ENCODE measurements around the gene CDA. TPM values are rescaled to one million over a fixed set of nuclear protein-coding genes. Genes with fewer than 3 reads are reported as not detected.

CDA gene
- total and polyA plus RNA-seq, 3 donors from 2014 or later: 0.81 to 2.5 (median 2.0) TPM

DNA sequence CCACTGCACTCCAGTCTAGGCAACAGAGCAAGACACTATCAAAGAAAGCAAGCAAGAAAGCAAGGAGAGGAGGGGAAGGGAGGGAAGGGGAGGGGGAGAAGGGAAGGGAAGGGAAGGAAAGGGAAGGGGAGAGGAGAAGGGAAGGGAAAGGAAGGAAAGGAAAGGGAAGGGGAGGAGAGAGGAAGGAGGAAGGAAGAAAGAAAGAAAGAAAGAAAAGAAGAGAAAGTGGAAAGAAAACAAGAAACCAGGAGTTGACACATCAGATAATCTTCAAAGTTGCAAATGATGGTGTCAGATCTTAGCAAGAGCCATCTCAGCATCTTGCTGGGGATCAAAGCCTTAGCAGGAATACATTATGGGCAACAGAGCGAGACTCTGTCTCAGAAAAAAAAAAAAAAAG is 14.9 kb upstream of the CDA start:
- Histone ChIP-seq H3K9me3 (no peaks in the 10 kb centered on the region), H3K4me1 (no peaks in the 10 kb centered on the region), H3K4me3 (no peak overlapping the region), H3K27me3 (no peaks in the 10 kb centered on the region), H3K36me3 (ENCODE audit: low read depth, missing control alignments) (no peaks in the 10 kb centered on the region), H3K27ac (no peak overlapping the region)
- intact Hi-C loops (cut with DNase I; ENCODE audit: low total_unique reads): no loop called here
- WGBS, 2 donors: 78 to 95% methylated on average over 1 of the region's 1 CpG
- TF ChIP-seq, protein P1, sequence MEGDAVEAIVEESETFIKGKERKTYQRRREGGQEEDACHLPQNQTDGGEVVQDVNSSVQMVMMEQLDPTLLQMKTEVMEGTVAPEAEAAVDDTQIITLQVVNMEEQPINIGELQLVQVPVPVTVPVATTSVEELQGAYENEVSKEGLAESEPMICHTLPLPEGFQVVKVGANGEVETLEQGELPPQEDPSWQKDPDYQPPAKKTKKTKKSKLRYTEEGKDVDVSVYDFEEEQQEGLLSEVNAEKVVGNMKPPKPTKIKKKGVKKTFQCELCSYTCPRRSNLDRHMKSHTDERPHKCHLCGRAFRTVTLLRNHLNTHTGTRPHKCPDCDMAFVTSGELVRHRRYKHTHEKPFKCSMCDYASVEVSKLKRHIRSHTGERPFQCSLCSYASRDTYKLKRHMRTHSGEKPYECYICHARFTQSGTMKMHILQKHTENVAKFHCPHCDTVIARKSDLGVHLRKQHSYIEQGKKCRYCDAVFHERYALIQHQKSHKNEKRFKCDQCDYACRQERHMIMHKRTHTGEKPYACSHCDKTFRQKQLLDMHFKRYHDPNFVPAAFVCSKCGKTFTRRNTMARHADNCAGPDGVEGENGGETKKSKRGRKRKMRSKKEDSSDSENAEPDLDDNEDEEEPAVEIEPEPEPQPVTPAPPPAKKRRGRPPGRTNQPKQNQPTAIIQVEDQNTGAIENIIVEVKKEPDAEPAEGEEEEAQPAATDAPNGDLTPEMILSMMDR (IDR thresholded peaks at IDR 0.05): no peak
- TF ChIP-seq POLR2A (IDR thresholded peaks at IDR 0.05): no peak
- no peak for DNase-seq

DNA sequence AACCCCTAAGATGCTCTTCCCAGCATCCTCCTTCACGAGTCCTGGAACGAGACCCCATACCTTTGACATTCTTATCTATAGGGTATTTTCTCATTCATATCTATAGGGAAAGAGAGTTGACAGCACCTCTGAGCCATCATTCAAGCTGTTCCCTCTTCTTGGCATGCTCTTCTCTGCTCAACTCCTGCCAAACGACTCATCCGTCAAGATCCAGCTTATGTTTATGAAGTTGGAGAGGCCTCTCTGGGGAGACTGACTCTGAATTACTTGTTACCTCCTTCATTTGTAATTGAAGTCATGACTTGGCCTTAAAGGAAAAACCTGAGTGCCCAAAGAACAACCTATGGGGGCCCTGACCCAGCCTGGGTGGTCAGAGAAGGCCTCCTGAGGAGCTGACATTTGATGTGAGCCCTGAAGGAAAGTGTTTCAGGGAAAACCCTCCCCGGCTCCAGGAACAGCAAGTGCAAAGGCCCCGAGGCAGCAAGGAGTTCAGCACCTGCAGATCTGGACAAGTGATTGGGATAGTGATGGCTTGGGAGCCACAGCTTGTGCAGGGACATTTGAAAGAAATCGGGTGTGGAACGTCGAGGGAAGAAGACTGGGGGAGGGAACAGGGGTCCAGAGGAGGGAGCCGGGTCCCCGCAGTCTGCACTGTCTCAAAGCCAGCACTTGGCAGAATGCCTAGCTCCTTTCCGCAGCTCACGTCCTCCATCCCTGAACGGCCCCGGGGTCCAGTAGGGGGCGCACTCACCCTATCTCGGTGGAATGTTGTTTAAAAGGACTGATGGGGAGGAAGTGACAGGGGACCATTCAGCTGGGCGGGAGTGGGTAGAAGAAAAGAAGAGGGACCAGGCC is 14.0 kb upstream of the CDA start:
- Histone ChIP-seq H3K4me1 (no peaks in the 10 kb centered on the region), H3K36me3 (ENCODE audit: low read depth, missing control alignments) (no peaks in the 10 kb centered on the region), H3K27me3 (no peaks in the 10 kb centered on the region), H3K27ac (no peak overlapping the region), H3K4me3 (no peak overlapping the region), H3K9me3 (no peaks in the 10 kb centered on the region)
- no peak for TF ChIP-seq POLR2A (IDR thresholded peaks at IDR 0.05)
- TF ChIP-seq, protein P1 (IDR thresholded peaks at IDR 0.05): peak in 2 of 3 experiments; percentile 29 to 43
- intact Hi-C loops (cut with DNase I; ENCODE audit: low total_unique reads): no loop called here
- WGBS, 2 donors: 37 to 51% methylated on average over 18 of the region's 18 CpGs
- peak; percentile 72 for DNase-seq

GRCh38 chr1:20575541-20576336 is 13.2 kb upstream of the CDA start:
- Histone ChIP-seq H3K9me3 (no peaks in the 10 kb centered on the region), H3K4me1 (no peaks in the 10 kb centered on the region), H3K27ac (no peak overlapping the region), H3K27me3 (no peaks in the 10 kb centered on the region), H3K36me3 (ENCODE audit: low read depth, missing control alignments) (no peaks in the 10 kb centered on the region), H3K4me3 (no peak overlapping the region)
- no peak for DNase-seq
- intact Hi-C loops (cut with DNase I; ENCODE audit: low total_unique reads): no loop called here
- TF ChIP-seq POLR2A (IDR thresholded peaks at IDR 0.05): no peak
- 57 to 79% methylated on average over 7 to 10 of the region's 10 CpGs for WGBS, 2 donors

GRCh38 chr1:20578062-20578461 is 10.8 kb upstream of the CDA start:
- DNase-seq: no peak
- Histone ChIP-seq H3K27ac (no peak overlapping the region), H3K4me3 (no peak overlapping the region), H3K36me3 (ENCODE audit: low read depth, missing control alignments) (no peaks in the 10 kb centered on the region), H3K27me3 (no peaks in the 10 kb centered on the region), H3K4me1 (no peaks in the 10 kb centered on the region), H3K9me3 (no peaks in the 10 kb centered on the region)
- TF ChIP-seq, protein P1 (IDR thresholded peaks at IDR 0.05): no peak
- no peak for TF ChIP-seq POLR2A (IDR thresholded peaks at IDR 0.05)
- WGBS, 2 donors: 83 to 85% methylated on average over 3 of the region's 3 CpGs
- intact Hi-C loops (cut with DNase I; ENCODE audit: low total_unique reads): no loop called here

GRCh38 chr1:20578721-20579395 is 10.0 kb upstream of the CDA start:
- no peak overlapping the region for H3K27ac ChIP-seq
- no peaks in the 10 kb centered on the region for H3K36me3 ChIP-seq (ENCODE audit: low read depth, missing control alignments)
- H3K27me3 ChIP-seq: no peaks in the 10 kb centered on the region
- TF ChIP-seq, protein P1 (IDR thresholded peaks at IDR 0.05): no peak
- TF ChIP-seq POLR2A (IDR thresholded peaks at IDR 0.05): no peak
- WGBS, 2 donors: 80 to 81% methylated on average over 13 of the region's 13 CpGs
- no peak overlapping the region for H3K4me3 ChIP-seq
- no peak for DNase-seq
- no peaks in the 10 kb centered on the region for H3K4me1 ChIP-seq
- intact Hi-C loops (cut with DNase I; ENCODE audit: low total_unique reads): no loop called here
- H3K9me3 ChIP-seq: no peaks in the 10 kb centered on the region

Data from testis (tissue), 3 donors.